Measurements from ENCODE around the gene PTPN4.

The PTPN4 gene

DNA sequence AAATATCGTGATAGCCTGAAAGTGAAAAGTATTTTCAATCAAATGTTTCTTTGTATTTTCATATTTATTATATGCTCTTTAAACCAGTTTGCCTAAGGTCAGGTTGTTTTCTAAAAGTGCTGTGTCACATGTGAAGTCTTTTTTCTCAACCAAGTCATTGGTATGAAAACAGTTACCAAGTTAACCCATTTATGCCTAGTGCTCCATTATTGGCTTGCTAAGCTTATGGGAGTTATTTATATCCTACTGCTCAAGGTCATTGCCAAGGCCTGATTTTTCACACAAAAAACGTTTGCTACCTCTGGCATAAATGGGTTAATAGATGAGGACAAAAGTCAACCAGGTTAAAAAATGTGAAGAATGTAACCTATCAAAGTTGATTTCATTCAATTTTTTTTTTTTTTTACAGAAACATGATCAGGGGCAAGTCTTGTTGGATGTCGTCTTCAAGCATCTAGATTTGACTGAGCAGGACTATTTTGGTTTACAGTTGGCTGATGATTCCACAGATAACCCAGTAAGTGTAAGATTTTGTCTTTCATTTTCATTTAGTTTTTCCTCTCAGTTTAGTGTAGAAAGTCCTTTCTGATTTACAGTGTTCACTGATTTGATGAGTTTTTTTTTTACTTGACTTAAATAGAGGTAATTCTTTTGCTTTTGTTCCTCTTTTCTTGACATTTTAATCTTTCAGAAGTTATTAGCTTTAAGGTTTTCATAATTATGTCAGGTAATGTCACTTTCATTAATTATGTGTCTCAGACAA, 102.6 kb downstream of the PTPN4 start:
- DNase-seq, result no peak

DNA sequence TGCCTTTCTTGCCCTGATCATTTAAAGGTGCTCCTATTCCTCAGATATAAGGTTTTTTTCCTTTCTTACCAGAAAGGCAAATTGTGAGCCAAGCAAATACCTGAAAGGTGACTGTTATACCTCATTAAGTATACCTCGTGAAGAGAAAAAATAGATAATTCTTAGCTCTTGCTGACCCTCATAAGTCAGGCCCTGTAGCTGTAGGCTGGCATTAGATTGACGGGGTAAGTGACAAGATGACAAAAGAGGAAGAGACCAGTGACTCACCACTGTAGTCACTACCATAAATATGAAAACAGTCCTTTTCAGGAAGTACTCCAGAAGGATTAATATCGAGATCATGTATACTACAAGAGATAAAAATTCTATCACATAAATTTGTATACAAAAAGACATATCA, 104.6 kb downstream of the PTPN4 start:
- no peak for DNase-seq

GRCh38 chr2:119871725-119872124, 112.0 kb downstream of the PTPN4 start:
- no peak for DNase-seq

GRCh38 chr2:119873350-119874315, 113.9 kb downstream of the PTPN4 start:
- DNase-seq, result no peak

DNA sequence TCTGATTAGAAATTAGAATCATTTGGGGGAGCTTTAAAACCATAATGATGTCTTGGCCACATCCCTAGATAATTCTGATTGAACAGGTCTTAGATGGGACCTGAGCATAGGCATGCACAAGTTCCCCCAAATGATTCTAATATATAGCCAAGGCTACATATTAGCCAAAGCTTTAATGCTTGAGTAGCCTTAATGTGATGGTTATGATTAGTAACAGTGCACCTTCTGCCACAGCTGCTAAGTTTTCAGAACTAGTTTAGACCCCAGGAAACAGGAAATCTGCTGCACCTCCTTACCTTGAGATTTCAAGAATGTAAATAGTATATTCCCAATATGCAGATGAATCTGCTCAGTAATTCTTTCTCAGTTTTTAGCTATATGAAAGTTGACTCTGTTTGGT, 119.8 kb downstream of the PTPN4 start:
- no peak for DNase-seq

GRCh38 chr2:119888680-119889079, 129.0 kb downstream of the PTPN4 start:
- no peak for DNase-seq

GRCh38 chr2:119897736-119898395, 138.1 kb downstream of the PTPN4 start:
- no peak for DNase-seq

GRCh38 chr2:119901013-119901412, 141.3 kb downstream of the PTPN4 start:
- no peak for DNase-seq

- DNase-seq, result no peak
These were observed 150.8 kb downstream of the PTPN4 start for GRCh38 chr2:119910566-119910965.

DNA sequence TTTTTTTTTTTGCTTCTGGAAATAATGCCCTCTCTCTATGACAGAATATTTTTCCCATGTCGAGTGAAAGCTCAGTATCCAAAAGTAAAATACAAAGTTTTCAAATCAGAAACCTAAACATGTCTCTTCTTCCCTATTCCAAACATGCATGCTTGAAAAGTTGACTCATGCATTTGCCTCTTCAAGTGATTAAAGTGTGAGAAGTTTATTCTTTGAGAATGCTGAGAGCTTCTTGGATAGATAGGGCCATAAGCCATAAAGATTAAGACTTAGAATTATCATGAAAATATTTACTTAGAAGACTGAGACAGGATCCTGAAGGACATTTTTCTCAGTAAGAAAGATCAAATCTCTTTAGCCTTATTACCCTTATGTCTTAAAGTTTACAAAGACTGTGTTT, 154.5 kb downstream of the PTPN4 start:
- no peak for DNase-seq

DNA sequence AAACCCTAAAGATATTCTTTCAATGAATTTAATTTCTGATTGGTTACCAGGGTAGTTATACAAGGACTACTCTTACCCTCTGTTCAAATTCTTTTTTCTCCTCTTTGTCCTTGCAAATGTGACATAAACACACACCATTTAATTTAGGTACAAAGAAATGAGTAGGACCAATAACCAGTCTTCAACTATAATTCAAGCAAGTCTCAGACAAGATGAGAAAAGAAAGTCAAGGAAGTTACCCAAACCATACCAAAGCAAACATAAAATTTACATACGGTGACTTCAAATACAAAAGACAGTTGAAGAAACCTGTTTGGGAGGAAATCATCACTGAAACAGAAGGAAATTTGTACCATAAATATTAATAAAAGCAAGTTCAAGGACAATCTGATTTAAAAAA, 162.1 kb downstream of the PTPN4 start:
- DNase-seq, result no peak

- no peak for DNase-seq
These were observed 163.0 kb downstream of the PTPN4 start for GRCh38 chr2:119922699-119923098.

DNA sequence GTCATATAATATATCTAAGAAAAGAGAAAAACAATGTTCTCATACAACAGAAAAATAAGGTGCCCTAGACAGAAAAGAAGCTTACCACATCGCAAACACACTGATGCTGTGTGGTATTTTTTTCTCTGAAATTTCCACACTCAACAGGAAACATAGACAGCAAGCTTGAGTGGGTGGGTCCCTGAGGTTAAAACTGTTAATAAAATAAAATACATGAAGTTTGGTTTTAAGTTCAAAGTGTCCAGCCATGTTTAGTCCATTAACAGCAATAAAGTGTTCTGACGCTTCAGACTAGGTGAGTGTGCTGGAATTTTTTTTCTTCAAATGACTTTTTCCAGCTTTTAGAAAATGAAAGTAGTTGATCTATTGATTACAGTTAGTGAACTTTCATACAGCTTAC, 169.8 kb downstream of the PTPN4 start:
- DNase-seq, result no peak

GRCh38 chr2:119932809-119933208, 173.1 kb downstream of the PTPN4 start:
- no peak for DNase-seq

DNA sequence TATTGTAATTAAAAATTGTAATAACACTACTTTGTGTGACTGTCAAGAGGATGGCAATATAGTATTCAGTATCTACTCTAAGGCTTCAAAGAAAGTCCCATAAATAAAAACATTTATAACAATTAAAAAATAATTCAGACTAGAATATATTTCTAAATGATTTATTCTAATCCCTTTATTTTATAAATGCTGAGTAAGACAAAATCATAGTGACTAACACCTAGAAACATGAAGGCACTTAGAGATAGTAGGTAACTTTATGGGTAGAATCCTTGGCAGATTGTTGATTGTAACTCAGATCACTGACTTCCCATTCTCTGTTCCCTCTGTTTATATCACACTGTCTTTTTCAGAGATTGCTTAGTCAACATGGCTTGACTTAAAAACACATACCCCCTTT, 174.6 kb downstream of the PTPN4 start:
- DNase-seq, result no peak

GRCh38 chr2:119937680-119938079, 178.0 kb downstream of the PTPN4 start:
- no peak for DNase-seq

- no peak for DNase-seq
These were observed 180.2 kb downstream of the PTPN4 start for GRCh38 chr2:119939915-119940314.

DNA sequence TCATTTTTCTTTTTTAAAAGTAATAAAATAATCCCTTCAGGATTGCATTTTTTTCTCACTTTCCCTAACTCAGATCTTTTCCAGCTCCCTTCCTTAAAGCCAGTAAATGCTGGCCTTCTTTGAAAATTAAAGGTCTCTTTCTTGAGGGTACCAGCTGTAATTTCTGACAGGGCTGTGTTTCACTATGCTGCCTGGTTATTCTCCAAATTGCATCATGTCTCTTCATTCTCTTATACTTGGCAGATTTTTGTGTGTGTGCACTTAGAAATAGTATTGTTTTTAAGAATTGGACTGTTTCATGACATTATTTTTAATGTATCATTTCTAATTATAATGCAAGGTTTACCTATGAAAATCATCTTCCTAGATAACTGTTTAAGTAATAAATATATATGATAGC, 181.1 kb downstream of the PTPN4 start:
- DNase-seq, result no peak

GRCh38 chr2:119941388-119941787, 181.7 kb downstream of the PTPN4 start:
- no peak for DNase-seq

- no peak for DNase-seq
These were observed 182.3 kb downstream of the PTPN4 start for GRCh38 chr2:119941981-119942513.

- no peak for DNase-seq
These were observed 183.3 kb downstream of the PTPN4 start for GRCh38 chr2:119943058-119943457.

DNA sequence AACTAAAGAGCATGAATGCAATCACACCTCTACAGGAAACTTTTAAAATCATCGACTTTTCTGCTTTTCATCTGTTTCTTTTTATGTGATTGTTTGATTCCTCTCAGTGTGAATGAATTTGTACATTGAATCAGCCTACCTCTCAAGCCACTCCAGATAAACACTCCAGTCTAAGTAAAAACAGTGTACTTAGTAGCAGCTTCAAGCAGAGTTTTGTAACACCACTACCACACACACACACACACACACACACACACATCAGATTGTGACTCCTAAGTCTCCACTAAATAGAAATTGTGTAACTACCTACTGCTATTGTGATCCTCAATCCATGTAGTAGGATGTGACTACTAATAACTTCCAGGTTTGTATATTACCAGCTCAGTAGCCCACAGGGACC, 187.8 kb downstream of the PTPN4 start:
- no peak for DNase-seq

DNA sequence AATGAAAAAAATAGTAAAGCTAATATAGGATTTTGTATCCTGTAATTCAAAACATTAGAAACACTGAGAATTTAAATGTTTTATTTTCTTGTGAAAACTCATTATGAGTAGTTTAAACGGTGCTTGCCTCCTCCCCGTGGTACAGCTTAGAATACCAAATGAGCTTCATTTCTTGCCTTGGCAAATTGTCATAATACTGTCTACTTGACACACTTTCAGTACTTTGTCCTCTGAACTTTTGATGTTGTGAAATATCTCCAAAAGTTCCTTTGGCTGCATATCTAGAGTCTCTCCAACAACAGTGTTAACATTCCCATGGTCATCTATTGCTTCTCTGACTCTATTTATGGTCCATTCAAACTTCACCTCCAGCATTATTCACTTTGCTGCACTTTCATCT, 191.2 kb downstream of the PTPN4 start:
- DNase-seq, result no peak

Measured in cortex of kidney (tissue), 1 donor.